Astrocyte (in vitro differentiated cells and primary cell): Measurements from ENCODE around the gene SMARCA2.

Experiments used
- CTCF ChIP-seq: IDR thresholded peaks from 2 replicates; pipeline ENCODE4 v1.5.1; 2011; ENCODE audit warnings: low read depth, mild to moderate bottlenecking, inconsistent platforms, low read length, moderate library complexity; ENCODE audit not compliant: insufficient read depth
- EZH2 ChIP-seq: IDR thresholded peaks from 2 replicates; pipeline ENCODE4 v1.6.1; 2012; ENCODE audit warnings: mild to moderate bottlenecking, low read length, inconsistent platforms; ENCODE audit not compliant: insufficient read depth

- TF ChIP-seq EZH2 (no peak), CTCF (no peak)
Measured at GRCh38 chr9:2072752-2073405, 57.7 kb downstream of the SMARCA2 start.
